Measurements from ENCODE around the gene OBSL1. TPM values are rescaled to one million over a fixed set of nuclear protein-coding genes. Genes with fewer than 3 reads are reported as not detected.

The OBSL1 gene
- total RNA-seq, 1 donor from 2014 or later, result 122 TPM

DNA sequence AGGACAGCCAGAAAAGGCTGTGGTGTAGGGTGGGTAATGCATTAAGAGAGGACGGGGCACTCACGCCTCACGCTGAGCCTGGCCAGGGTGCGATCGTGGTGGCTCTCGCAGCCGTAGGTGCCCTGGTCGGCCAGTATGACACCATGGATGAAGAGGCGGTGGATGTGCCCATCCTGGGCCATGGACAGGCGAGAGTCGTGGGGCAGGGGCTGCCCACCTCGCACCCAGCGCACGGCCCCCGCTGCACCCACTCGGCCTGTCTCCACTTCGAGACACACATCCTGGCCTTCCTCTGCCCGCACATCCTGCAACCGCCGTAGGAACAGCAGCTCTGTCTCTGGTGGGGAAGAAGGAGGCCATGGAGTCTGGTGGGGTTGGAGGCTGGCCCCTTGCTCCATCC, 15.4 kb downstream of the OBSL1 start:
- Mint-ChIP-seq H3K9me3 (no peaks in the 10 kb centered on the region), H3K27ac (ENCODE audit: unreplicated experiment) (no peak overlapping the region), H3K36me3 (ENCODE audit: low read depth) (no peaks in the 10 kb centered on the region), H3K4me3 (no peak overlapping the region), H3K4me1 (peaks cover 17% of the 10 kb centered on the region), H3K27me3 (ENCODE audit: low read depth) (peaks cover 14% of the 10 kb centered on the region)
- TF ChIP-seq, protein P1, sequence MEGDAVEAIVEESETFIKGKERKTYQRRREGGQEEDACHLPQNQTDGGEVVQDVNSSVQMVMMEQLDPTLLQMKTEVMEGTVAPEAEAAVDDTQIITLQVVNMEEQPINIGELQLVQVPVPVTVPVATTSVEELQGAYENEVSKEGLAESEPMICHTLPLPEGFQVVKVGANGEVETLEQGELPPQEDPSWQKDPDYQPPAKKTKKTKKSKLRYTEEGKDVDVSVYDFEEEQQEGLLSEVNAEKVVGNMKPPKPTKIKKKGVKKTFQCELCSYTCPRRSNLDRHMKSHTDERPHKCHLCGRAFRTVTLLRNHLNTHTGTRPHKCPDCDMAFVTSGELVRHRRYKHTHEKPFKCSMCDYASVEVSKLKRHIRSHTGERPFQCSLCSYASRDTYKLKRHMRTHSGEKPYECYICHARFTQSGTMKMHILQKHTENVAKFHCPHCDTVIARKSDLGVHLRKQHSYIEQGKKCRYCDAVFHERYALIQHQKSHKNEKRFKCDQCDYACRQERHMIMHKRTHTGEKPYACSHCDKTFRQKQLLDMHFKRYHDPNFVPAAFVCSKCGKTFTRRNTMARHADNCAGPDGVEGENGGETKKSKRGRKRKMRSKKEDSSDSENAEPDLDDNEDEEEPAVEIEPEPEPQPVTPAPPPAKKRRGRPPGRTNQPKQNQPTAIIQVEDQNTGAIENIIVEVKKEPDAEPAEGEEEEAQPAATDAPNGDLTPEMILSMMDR (conservative IDR thresholded peaks at IDR 0.05), result no peak
- DNase-seq (ENCODE audit: low read depth, low spot score), result no peak

- Mint-ChIP-seq H3K4me3 (peak overlapping the region; percentile 82), H3K36me3 (ENCODE audit: low read depth) (no peaks in the 10 kb centered on the region), H3K9me3 (no peaks in the 10 kb centered on the region), H3K27me3 (ENCODE audit: low read depth) (peaks cover 16% of the 10 kb centered on the region), H3K27ac (ENCODE audit: unreplicated experiment) (no peak overlapping the region), H3K4me1 (peaks cover 16% of the 10 kb centered on the region)
- no peak for DNase-seq (ENCODE audit: low read depth, low spot score)
- TF ChIP-seq, protein P1 (conservative IDR thresholded peaks at IDR 0.05), result no peak
These were observed 17.0 kb downstream of the OBSL1 start for GRCh38 chr2:219554350-219554749.

DNA sequence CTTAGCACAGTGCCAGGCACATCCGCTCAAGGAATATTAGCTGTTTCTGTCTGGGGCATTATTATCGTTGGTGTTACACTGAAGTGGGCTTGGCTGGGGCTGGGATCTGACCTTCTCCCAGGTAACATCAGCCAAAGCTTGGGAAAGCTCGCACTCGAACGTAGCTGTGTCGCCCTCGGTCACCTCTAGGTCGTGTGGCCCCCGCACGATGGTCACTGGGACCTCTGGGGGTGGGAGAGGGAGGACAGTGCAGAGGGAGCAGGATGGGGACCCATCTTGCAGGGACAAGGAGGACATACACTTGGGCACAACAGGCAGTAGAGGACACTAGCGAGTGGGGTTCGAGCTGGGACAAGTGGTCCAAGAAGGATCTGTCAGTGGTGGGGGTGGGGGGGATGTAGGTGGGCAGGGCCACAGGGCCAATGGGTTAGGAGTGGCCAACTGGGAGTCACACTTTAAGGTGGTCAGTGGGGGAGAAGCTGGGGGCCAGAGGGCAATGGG, 17.8 kb downstream of the OBSL1 start:
- H3K27ac Mint-ChIP-seq (ENCODE audit: unreplicated experiment), result no peak overlapping the region
- TF ChIP-seq, protein P1 (conservative IDR thresholded peaks at IDR 0.05), result no peak
- DNase-seq (ENCODE audit: low read depth, low spot score), result no peak
- H3K9me3 Mint-ChIP-seq, result no peaks in the 10 kb centered on the region
- H3K36me3 Mint-ChIP-seq (ENCODE audit: low read depth), result no peaks in the 10 kb centered on the region
- peaks cover 16% of the 10 kb centered on the region for H3K4me1 Mint-ChIP-seq
- H3K4me3 Mint-ChIP-seq, result peak overlapping the region; percentile 82
- peaks cover 16% of the 10 kb centered on the region for H3K27me3 Mint-ChIP-seq (ENCODE audit: low read depth)

DNA sequence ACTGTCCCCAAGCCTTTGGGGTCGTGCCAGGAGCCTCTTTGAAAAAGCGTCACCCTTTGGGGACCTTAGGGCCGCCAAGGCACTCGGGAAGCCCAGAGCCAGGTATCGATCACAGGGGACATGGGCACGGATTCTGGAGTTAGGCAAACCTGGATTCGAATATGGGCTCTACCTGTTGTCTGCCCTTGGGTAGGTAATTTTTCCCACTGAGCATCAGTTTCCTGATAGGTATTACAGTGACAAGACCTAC, 18.2 kb downstream of the OBSL1 start:
- Mint-ChIP-seq H3K36me3 (ENCODE audit: low read depth) (no peaks in the 10 kb centered on the region), H3K9me3 (no peaks in the 10 kb centered on the region), H3K27ac (ENCODE audit: unreplicated experiment) (no peak overlapping the region), H3K4me1 (peaks cover 16% of the 10 kb centered on the region), H3K4me3 (peak overlapping the region; percentile 82), H3K27me3 (ENCODE audit: low read depth) (peaks cover 16% of the 10 kb centered on the region)
- no peak for DNase-seq (ENCODE audit: low read depth, low spot score)
- TF ChIP-seq, protein P1 (conservative IDR thresholded peaks at IDR 0.05), result no peak

DNA sequence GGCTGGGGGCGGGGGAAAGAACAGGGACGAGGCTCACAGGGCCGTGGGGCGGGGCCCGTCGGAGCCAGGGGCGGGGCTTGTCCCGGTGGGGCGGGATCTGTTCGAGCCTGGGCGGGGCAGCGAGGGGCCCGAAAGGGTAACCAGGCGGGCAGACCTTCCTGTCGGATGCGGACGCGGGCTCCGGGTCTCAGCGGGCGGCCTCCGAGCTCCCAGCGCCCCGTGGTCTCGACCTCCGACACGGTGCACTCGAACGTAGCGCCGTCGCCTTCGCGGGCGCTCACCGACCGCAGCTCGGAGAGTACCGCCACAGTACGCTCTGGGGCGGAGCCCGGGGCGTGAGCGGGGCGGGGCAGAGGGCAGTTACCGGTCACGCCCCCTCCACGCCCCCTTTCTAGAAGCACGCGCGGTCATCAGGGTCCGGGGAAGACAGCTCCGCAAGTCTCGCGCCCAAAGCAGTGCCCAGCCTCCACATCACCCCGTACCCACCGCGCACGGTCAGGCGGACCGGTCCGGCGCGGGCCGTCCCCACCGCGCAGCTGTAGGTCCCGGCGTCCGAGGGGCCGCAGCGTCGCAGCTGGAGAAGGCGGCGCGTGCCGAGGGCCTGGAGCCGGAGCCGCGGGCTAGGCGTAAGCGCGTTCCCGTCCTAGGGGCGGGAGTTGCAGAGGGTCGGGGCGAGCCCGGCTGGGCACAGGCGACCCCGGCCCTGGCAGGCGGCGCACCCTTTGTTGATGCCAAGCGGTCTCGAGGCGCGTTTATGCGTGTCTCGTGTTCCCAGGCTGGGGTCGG, 18.8 kb downstream of the OBSL1 start:
- no peak overlapping the region for H3K27ac Mint-ChIP-seq (ENCODE audit: unreplicated experiment)
- no peaks in the 10 kb centered on the region for H3K9me3 Mint-ChIP-seq
- H3K4me3 Mint-ChIP-seq, result peak overlapping the region; percentile 88
- peaks cover 16% of the 10 kb centered on the region for H3K4me1 Mint-ChIP-seq
- TF ChIP-seq, protein P1 (conservative IDR thresholded peaks at IDR 0.05), result no peak
- DNase-seq (ENCODE audit: low read depth, low spot score), result peak; percentile 93
- peaks cover 16% of the 10 kb centered on the region for H3K27me3 Mint-ChIP-seq (ENCODE audit: low read depth)
- H3K36me3 Mint-ChIP-seq (ENCODE audit: low read depth), result no peaks in the 10 kb centered on the region

Data from neural crest cell (in vitro differentiated cells).